ENCODE results near the gene SLC30A4.

Gene SLC30A4

GRCh38 chr15:45499426-45499825, 23.1 kb downstream of the SLC30A4 start:
- H3K4me3 ChIP-seq (ENCODE audit: low read depth, low read length): no peak overlapping the region
- TF ChIP-seq CTCF (IDR thresholded peaks at IDR 0.05; ENCODE audit: low read depth, low read length): no peak

- no peak for TF ChIP-seq CTCF (IDR thresholded peaks at IDR 0.05; ENCODE audit: low read depth, low read length)
- no peak overlapping the region for H3K4me3 ChIP-seq (ENCODE audit: low read depth, low read length)
These were observed 23.9 kb downstream of the SLC30A4 start for GRCh38 chr15:45498701-45499100.

GRCh38 chr15:45497261-45497660, 25.3 kb downstream of the SLC30A4 start:
- no peak overlapping the region for H3K4me3 ChIP-seq (ENCODE audit: low read depth, low read length)
- no peak for TF ChIP-seq CTCF (IDR thresholded peaks at IDR 0.05; ENCODE audit: low read depth, low read length)

- no peak for TF ChIP-seq CTCF (IDR thresholded peaks at IDR 0.05; ENCODE audit: low read depth, low read length)
- no peak overlapping the region for H3K4me3 ChIP-seq (ENCODE audit: low read depth, low read length)
These were observed 25.9 kb downstream of the SLC30A4 start for GRCh38 chr15:45496658-45497057.

GRCh38 chr15:45495588-45495987, 27.0 kb downstream of the SLC30A4 start:
- TF ChIP-seq CTCF (IDR thresholded peaks at IDR 0.05; ENCODE audit: low read depth, low read length): no peak
- no peak overlapping the region for H3K4me3 ChIP-seq (ENCODE audit: low read depth, low read length)

- no peak overlapping the region for H3K4me3 ChIP-seq (ENCODE audit: low read depth, low read length)
- TF ChIP-seq CTCF (IDR thresholded peaks at IDR 0.05; ENCODE audit: low read depth, low read length): no peak
These were observed 32.8 kb downstream of the SLC30A4 start for GRCh38 chr15:45489690-45490238.

- no peak for TF ChIP-seq CTCF (IDR thresholded peaks at IDR 0.05; ENCODE audit: low read depth, low read length)
- no peak overlapping the region for H3K4me3 ChIP-seq (ENCODE audit: low read depth, low read length)
These were observed 36.2 kb downstream of the SLC30A4 start for GRCh38 chr15:45486317-45486716.
